NCI-H2227 (cell line): ENCODE data around the gene PTGES.
"Not testable (repeated sequence)": the region's sequence is repeated elsewhere in the genome, so short reads cannot be mapped to it uniquely, and the experiment has no call there.

Experiments used
- DNase-seq: peaks from one replicate; lab custom pipeline; 2025; ENCODE audit not compliant: unreplicated experiment; lab: John Stamatoyannopoulos, UW

The PTGES gene

GRCh38 chr9:129752900-129753729 is at the start of gene PTGES:
PTGES (minus strand) TSS chr9:129753042; CDS start chr9:129753012, 30 bp downstream.
- peak; percentile 83 for DNase-seq

GRCh38 chr9:129801504-129801903 is 48.7 kb upstream of the PTGES start:
- DNase-seq, result no peak

- no peak for DNase-seq
Observed at GRCh38 chr9:129798973-129799372, 46.1 kb upstream of the PTGES start.

DNA sequence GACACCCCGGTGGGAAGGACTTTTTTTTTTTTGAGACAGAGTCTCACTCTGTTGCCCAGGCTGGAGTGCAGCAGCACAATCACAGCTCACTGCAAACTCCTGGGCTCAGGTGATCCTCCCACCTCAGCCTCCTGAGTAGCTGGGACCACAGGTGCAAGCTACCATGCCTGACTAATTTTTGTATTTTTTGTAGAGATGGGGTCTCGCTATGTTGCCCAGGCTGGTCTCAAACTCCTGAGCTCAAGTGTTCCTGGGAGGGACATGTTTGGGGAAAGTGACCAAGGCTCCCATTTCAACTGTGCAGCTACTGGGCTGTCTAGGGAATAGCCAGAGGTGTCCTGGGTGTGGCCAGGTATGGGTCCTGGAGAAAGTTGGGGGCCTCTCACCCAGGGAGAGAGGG is 43.2 kb upstream of the PTGES start:
- not testable (repeated sequence) for DNase-seq

- DNase-seq, result no peak
Observed at GRCh38 chr9:129794549-129794948, 41.7 kb upstream of the PTGES start.

GRCh38 chr9:129786481-129786880 is 33.6 kb upstream of the PTGES start:
- DNase-seq, result no peak

GRCh38 chr9:129785866-129786265 is 33.0 kb upstream of the PTGES start:
- no peak for DNase-seq

DNA sequence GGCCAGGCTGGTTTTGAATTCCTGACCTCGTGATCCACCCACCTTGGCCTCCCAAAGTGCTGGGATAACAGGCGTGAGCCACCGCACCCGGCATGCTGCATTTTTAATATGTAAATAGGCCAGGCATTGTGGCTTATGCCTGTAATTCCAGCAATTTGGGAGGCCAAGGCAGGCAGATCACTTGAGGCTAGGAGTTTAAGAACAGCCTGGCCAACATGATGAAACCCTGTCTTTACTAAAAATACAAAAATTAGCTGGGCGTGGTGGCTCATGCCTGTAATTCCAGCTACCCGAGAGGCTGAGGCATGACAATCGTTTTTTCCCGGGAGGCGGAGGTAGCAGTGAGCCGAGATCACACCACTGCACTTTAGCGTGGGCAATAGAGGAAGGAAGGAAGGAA is 32.1 kb upstream of the PTGES start:
- DNase-seq, result not testable (repeated sequence)

- DNase-seq, result peak; percentile 76
Observed at GRCh38 chr9:129783516-129784361, 30.9 kb upstream of the PTGES start.

GRCh38 chr9:129781981-129782380 is 29.1 kb upstream of the PTGES start:
- DNase-seq, result no peak

GRCh38 chr9:129781131-129781530 is 28.3 kb upstream of the PTGES start:
- DNase-seq, result no peak

DNA sequence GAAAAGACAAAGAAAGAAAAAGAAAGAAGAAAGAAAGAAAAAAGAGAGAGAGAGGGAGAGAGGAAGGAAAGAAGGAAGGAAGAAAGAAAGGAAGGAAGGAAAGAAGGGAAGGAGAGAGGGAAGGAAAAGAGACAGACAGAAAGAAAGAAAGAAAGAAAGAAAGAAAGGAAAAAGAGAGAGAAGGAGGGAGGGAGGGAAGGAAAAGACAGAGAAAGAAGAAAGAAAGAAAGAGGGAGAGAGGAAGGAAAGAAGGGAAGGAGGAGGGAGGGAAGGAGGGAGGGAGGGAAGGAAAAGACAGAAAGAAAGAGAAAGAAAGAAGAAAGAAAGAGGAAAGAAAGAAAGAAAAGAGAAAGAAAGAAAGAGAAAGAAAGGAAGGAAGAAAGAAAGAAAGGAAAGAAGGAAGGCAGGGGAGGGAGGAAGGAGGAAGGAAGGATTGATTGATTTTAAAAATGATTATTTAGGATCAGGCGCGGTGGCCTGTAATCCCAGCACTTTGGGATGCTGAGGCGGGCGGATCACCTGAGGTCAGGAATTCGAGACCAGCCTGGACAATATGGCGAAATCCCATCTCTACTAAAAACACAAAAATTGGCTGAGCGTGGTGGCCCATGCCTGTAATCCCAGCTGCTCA is 26.8 kb upstream of the PTGES start:
- no peak for DNase-seq

DNA sequence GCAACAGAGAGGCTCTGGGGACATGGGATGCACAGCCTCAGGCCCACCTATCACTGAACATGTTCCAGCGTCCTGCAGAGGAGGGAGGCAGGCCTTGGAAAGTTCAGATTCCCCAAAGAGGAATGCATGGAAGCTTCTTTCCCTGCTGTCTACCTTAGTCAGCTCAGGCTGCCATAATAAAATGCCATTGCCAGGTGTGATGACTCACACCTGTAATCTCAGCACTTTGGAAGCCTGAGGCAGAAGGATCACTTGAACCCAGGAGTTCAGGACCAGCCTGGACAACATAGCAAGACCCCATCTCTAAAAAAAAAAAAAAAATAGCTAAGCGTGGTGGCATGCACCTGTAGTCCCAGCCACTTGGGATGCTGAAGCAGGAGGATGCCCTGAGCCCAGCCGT is 25.6 kb upstream of the PTGES start:
- no peak for DNase-seq

DNA sequence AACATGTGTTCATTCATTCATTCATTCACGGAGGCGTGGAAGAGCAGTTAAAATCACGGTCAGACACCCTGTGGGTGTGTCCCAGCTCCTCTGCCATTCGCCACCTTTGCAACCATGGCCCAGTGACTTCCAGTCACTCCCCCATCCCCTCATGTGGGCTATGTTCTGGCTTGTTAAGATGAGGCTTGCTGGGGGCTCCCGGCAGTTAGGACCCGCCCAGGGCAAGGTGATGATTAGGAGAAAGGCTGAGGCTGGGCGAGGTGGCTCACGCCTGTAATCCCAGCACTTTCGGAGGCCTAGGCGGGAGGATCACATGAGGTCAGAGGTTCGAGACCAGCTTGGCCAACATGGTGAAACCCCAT is 24.9 kb upstream of the PTGES start:
- no peak for DNase-seq

- peak; percentile 86 for DNase-seq
Observed at GRCh38 chr9:129776938-129777768, 24.3 kb upstream of the PTGES start.

DNA sequence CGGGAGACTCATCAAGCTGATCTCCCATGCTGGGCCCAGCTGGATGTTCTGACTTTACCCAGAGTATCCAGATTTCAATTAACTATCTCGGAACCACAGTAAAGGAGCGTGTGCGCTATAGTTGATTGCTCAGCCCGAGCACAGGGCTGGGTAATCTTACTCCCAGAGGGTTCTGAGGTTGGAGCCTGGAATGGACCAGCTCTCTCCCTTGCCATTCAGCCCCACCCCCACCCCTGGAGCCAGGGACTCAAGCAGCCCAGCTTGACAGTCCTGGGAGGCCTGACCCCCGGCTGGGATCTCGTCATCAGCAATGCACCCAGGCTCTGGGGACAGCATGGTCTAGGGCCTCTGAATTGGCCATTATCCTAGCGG is 23.7 kb upstream of the PTGES start:
- DNase-seq, result no peak

GRCh38 chr9:129776096-129776495 is 23.3 kb upstream of the PTGES start:
- DNase-seq, result not testable (repeated sequence)

- DNase-seq, result no peak
Observed at GRCh38 chr9:129775448-129775798, 22.6 kb upstream of the PTGES start.

- DNase-seq, result no peak
Observed at GRCh38 chr9:129774791-129775447, 22.1 kb upstream of the PTGES start.

- DNase-seq, result no peak
Observed at GRCh38 chr9:129773262-129774048, 20.6 kb upstream of the PTGES start.
